Measurements from ENCODE around the gene CIRBP.

The CIRBP gene

GRCh38 chr19:1270213-1270853 lies 1.2 kb downstream of the CIRBP start:
- Histone ChIP-seq H3K27me3 (ENCODE audit: control insufficient read depth in 2 of 2, insufficient read depth in 2 of 2, low read length in 2 of 2) (no peaks in the 10 kb centered on the region), H3K9ac (ENCODE audit: low read depth in 1 of 2, low read length in 2 of 2) (peak overlapping the region; percentile 90 to 96), H3K36me3 (ENCODE audit: control insufficient read depth in 2 of 2, insufficient read depth in 2 of 2, low read length in 2 of 2) (peaks cover 41 to 46% of the 10 kb centered on the region in 2 donors), H3K4me3 (ENCODE audit: low read length in 2 of 2) (peak overlapping the region; percentile 84 to 98), H3K4me1 (ENCODE audit: control insufficient read depth in 2 of 2, insufficient read depth in 2 of 2, low read length in 2 of 2) (peaks cover 76 to 77% of the 10 kb centered on the region in 2 donors), H3K27ac (ENCODE audit: low read depth in 2 of 2, low read length in 2 of 2) (peak overlapping the region; percentile 95 to 96), H3K9me3 (ENCODE audit: control insufficient read depth in 2 of 2, low read length in 2 of 2) (no peaks in the 10 kb centered on the region)

- H3K4me3 ChIP-seq (ENCODE audit: low read length in 2 of 2) = peak overlapping the region; percentile 49 to 98
- H3K27ac ChIP-seq (ENCODE audit: low read depth in 2 of 2, low read length in 2 of 2) = peak overlapping the region in 1 of 2 donors; percentile 24
- peaks cover 41 to 46% of the 10 kb centered on the region in 2 donors for H3K36me3 ChIP-seq (ENCODE audit: control insufficient read depth in 2 of 2, insufficient read depth in 2 of 2, low read length in 2 of 2)
- H3K27me3 ChIP-seq (ENCODE audit: control insufficient read depth in 2 of 2, insufficient read depth in 2 of 2, low read length in 2 of 2) = no peaks in the 10 kb centered on the region
- H3K9me3 ChIP-seq (ENCODE audit: control insufficient read depth in 2 of 2, low read length in 2 of 2) = no peaks in the 10 kb centered on the region
- H3K9ac ChIP-seq (ENCODE audit: low read depth in 1 of 2, low read length in 2 of 2) = peak overlapping the region; percentile 63 to 96
- peaks cover 72 to 74% of the 10 kb centered on the region in 2 donors for H3K4me1 ChIP-seq (ENCODE audit: control insufficient read depth in 2 of 2, insufficient read depth in 2 of 2, low read length in 2 of 2)
These were observed 1.9 kb downstream of the CIRBP start for GRCh38 chr19:1270854-1271527.

GRCh38 chr19:1271528-1272422 lies 2.6 kb downstream of the CIRBP start:
- Histone ChIP-seq H3K9ac (ENCODE audit: low read depth in 1 of 2, low read length in 2 of 2) (peak overlapping the region in 1 of 2 donors; percentile 96), H3K36me3 (ENCODE audit: control insufficient read depth in 2 of 2, insufficient read depth in 2 of 2, low read length in 2 of 2) (peaks cover 41 to 46% of the 10 kb centered on the region in 2 donors), H3K27ac (ENCODE audit: low read depth in 2 of 2, low read length in 2 of 2) (peak overlapping the region in 1 of 2 donors; percentile 24), H3K4me1 (ENCODE audit: control insufficient read depth in 2 of 2, insufficient read depth in 2 of 2, low read length in 2 of 2) (peaks cover 76 to 78% of the 10 kb centered on the region in 2 donors), H3K4me3 (ENCODE audit: low read length in 2 of 2) (peak overlapping the region; percentile 49 to 98), H3K9me3 (ENCODE audit: control insufficient read depth in 2 of 2, low read length in 2 of 2) (no peaks in the 10 kb centered on the region), H3K27me3 (ENCODE audit: control insufficient read depth in 2 of 2, insufficient read depth in 2 of 2, low read length in 2 of 2) (no peaks in the 10 kb centered on the region)

GRCh38 chr19:1272423-1273262 lies 3.5 kb downstream of the CIRBP start:
- Histone ChIP-seq H3K4me3 (ENCODE audit: low read length in 2 of 2) (peak overlapping the region; percentile 15 to 33), H3K4me1 (ENCODE audit: control insufficient read depth in 2 of 2, insufficient read depth in 2 of 2, low read length in 2 of 2) (peaks cover 72 to 74% of the 10 kb centered on the region in 2 donors), H3K9ac (ENCODE audit: low read depth in 1 of 2, low read length in 2 of 2) (no peak overlapping the region), H3K27me3 (ENCODE audit: control insufficient read depth in 2 of 2, insufficient read depth in 2 of 2, low read length in 2 of 2) (no peaks in the 10 kb centered on the region), H3K9me3 (ENCODE audit: control insufficient read depth in 2 of 2, low read length in 2 of 2) (no peaks in the 10 kb centered on the region), H3K27ac (ENCODE audit: low read depth in 2 of 2, low read length in 2 of 2) (peak overlapping the region; percentile 39 to 54), H3K36me3 (ENCODE audit: control insufficient read depth in 2 of 2, insufficient read depth in 2 of 2, low read length in 2 of 2) (peaks cover 41 to 46% of the 10 kb centered on the region in 2 donors)

- peak overlapping the region; percentile 39 to 54 for H3K27ac ChIP-seq (ENCODE audit: low read depth in 2 of 2, low read length in 2 of 2)
- peaks cover 41 to 46% of the 10 kb centered on the region in 2 donors for H3K36me3 ChIP-seq (ENCODE audit: control insufficient read depth in 2 of 2, insufficient read depth in 2 of 2, low read length in 2 of 2)
- H3K4me3 ChIP-seq (ENCODE audit: low read length in 2 of 2) = no peak overlapping the region
These were observed 4.3 kb downstream of the CIRBP start for GRCh38 chr19:1273263-1274041.

GRCh38 chr19:1274081-1274851 lies 5.1 kb downstream of the CIRBP start:
- Histone ChIP-seq H3K9ac (ENCODE audit: low read depth in 1 of 2, low read length in 2 of 2) (peak overlapping the region in 1 of 2 donors; percentile 94), H3K27ac (ENCODE audit: low read depth in 2 of 2, low read length in 2 of 2) (peak overlapping the region; percentile 99 to 100), H3K4me3 (ENCODE audit: low read length in 2 of 2) (peak overlapping the region; percentile 41 to 85), H3K27me3 (ENCODE audit: control insufficient read depth in 2 of 2, insufficient read depth in 2 of 2, low read length in 2 of 2) (no peaks in the 10 kb centered on the region), H3K9me3 (ENCODE audit: control insufficient read depth in 2 of 2, low read length in 2 of 2) (no peaks in the 10 kb centered on the region), H3K4me1 (ENCODE audit: control insufficient read depth in 2 of 2, insufficient read depth in 2 of 2, low read length in 2 of 2) (peaks cover 61 to 64% of the 10 kb centered on the region in 2 donors), H3K36me3 (ENCODE audit: control insufficient read depth in 2 of 2, insufficient read depth in 2 of 2, low read length in 2 of 2) (peaks cover 46 to 52% of the 10 kb centered on the region in 2 donors)

More at GRCh38 chr19:1273263-1274041, 4.3 kb downstream of the CIRBP start:
- no peaks in the 10 kb centered on the region for H3K27me3 ChIP-seq (ENCODE audit: control insufficient read depth in 2 of 2, insufficient read depth in 2 of 2, low read length in 2 of 2)
- no peaks in the 10 kb centered on the region for H3K9me3 ChIP-seq (ENCODE audit: control insufficient read depth in 2 of 2, low read length in 2 of 2)
- no peak overlapping the region for H3K9ac ChIP-seq (ENCODE audit: low read depth in 1 of 2, low read length in 2 of 2)
- H3K4me1 ChIP-seq (ENCODE audit: control insufficient read depth in 2 of 2, insufficient read depth in 2 of 2, low read length in 2 of 2) = peaks cover 64 to 68% of the 10 kb centered on the region in 2 donors

GRCh38 chr19:1274852-1275259 lies 5.7 kb downstream of the CIRBP start:
- Histone ChIP-seq H3K9me3 (ENCODE audit: control insufficient read depth in 2 of 2, low read length in 2 of 2) (no peaks in the 10 kb centered on the region), H3K27me3 (ENCODE audit: control insufficient read depth in 2 of 2, insufficient read depth in 2 of 2, low read length in 2 of 2) (no peaks in the 10 kb centered on the region), H3K36me3 (ENCODE audit: control insufficient read depth in 2 of 2, insufficient read depth in 2 of 2, low read length in 2 of 2) (peaks cover 48 to 56% of the 10 kb centered on the region in 2 donors), H3K27ac (ENCODE audit: low read depth in 2 of 2, low read length in 2 of 2) (peak overlapping the region; percentile 99 to 100), H3K4me1 (ENCODE audit: control insufficient read depth in 2 of 2, insufficient read depth in 2 of 2, low read length in 2 of 2) (peaks cover 59 to 64% of the 10 kb centered on the region in 2 donors), H3K4me3 (ENCODE audit: low read length in 2 of 2) (peak overlapping the region; percentile 41 to 85), H3K9ac (ENCODE audit: low read depth in 1 of 2, low read length in 2 of 2) (peak overlapping the region in 1 of 2 donors; percentile 94)

GRCh38 chr19:1275260-1275975 lies 6.3 kb downstream of the CIRBP start, which contains the start of gene FAM174C:
Gene FAM174C (plus strand): TSS chr19:1275530. CDS start chr19:1275550, 20 bp downstream.
- H3K27me3 ChIP-seq (ENCODE audit: control insufficient read depth in 2 of 2, insufficient read depth in 2 of 2, low read length in 2 of 2) = no peaks in the 10 kb centered on the region
- H3K27ac ChIP-seq (ENCODE audit: low read depth in 2 of 2, low read length in 2 of 2) = peak within 1 kb of the TSS; percentile 99 to 100
- peak within 1 kb of the TSS; percentile 78 to 85 for H3K4me3 ChIP-seq (ENCODE audit: low read length in 2 of 2)
- peaks cover 48 to 53% of the 10 kb centered on the region in 2 donors for H3K36me3 ChIP-seq (ENCODE audit: control insufficient read depth in 2 of 2, insufficient read depth in 2 of 2, low read length in 2 of 2)
- no peaks in the 10 kb centered on the region for H3K9me3 ChIP-seq (ENCODE audit: control insufficient read depth in 2 of 2, low read length in 2 of 2)
- peaks cover 53 to 61% of the 10 kb centered on the region in 2 donors for H3K4me1 ChIP-seq (ENCODE audit: control insufficient read depth in 2 of 2, insufficient read depth in 2 of 2, low read length in 2 of 2)
- H3K9ac ChIP-seq (ENCODE audit: low read depth in 1 of 2, low read length in 2 of 2) = peak within 1 kb of the TSS; percentile 88 to 94
